NCI-H2196 (cell line): ENCODE measurements around the gene GRAMD4.

Experiments
- DNase-seq: peaks from one replicate; lab custom pipeline; 2025; ENCODE audit not compliant: unreplicated experiment; lab: John Stamatoyannopoulos, UW

GRAMD4 gene

DNA sequence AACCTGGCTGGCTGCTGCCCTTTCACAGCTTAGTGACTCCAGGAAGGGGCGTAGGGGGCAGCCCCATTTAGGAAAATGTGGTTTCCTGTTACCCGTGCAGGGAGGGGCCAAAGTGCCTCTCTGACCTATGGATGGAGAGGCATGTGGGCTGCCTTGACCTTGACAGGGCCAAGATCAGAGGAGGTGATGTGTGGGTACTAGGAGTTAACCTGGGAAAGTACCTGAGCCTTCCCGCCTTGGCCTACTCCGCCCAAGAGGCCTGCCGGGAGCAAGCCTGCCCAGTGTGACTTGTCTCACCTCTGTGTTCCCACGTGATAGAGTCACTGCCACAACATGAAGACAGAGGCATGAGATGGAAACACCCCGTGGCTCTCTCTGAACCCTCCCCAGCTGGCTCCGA is 33.4 kb downstream of the GRAMD4 start:
- DNase-seq, result no peak

DNA sequence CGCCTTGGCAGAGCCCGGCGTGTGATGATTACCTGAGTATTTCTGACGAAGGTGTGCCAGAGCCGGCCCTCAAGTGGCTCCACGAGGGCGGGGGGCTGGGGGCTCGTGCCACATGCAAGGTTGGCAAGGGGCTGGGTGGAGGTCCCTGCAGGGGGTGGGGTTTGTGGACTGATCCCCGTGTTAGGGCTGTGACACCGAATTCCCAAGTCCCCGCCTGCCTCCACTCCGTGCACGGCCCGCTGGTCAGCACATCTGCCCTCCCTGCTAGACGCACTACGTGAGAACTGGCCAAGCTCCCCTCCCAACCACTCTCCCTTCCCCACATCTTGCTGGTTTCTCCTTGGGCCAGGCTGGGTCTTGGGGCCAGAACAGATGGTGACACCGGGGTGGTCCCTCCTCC is 34.2 kb downstream of the GRAMD4 start:
- DNase-seq, result no peak

DNA sequence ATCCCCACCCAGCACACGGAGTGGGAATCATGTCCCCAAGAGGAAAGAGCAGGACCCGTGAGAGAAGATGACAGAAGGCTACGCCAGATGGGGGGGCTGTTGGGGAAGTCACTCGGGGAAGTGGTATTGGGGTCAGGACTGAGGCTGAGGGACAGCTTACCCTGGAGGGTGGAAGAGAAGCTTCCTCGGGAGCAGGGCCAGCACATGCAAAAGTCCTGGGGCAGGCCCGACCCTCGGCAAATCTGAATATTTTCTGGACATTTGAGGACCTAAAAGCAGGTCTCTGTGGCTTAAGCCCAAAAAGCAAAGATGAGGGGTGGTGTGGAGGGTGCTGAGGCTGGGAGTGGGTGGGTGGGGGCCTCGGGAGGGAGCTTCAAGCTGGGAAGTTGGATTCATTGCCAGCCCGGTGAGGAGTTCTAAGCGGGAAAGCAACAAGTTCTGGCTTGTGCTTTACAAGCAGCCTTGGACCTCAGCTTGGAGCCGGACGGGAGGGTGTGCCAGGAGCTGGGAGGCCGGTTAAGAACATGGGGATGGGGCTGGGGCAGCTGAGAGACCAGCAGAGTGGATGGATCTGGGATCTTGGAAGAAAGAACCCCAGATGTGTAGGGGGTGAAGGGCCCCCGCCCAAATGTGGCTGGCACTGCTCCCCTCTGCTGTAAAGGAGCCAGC is 34.9 kb downstream of the GRAMD4 start:
- no peak for DNase-seq

DNA sequence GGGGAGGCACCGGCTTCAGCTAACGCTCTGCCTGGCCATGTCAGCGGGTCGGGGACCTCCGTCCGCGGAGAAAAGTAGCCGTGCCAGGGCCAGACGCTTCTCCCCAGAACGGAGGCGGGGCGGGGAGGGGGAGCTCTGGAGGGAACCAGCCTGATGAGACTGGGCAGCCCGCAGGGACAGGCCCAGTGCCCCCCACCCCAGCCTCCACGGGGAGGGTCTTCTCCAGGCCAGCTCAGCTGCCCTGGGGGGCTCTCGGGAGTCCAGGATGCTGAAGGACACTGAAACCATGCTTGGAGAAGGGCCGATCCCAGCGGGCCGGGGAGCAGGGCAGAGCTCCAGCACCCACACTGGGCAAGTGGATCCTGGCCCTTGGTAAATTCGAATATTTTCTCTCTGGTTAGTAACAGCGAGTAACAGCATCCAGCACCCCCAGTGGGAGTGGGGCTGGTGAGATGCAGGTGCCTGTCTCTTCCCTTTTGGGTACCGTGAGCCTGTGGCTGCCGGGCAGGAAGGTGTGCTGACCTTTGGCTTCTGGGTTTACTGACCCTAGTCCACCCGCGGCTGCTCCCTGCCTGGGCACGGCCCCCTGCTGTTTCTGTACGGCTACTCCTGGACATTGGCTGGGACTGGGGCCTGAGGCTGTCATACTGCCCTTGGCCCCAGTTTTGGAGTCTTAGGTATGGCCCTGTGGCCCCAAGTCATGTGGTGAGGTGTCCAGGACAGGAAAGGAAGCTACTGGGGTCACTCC is 35.8 kb downstream of the GRAMD4 start:
- DNase-seq, result no peak

DNA sequence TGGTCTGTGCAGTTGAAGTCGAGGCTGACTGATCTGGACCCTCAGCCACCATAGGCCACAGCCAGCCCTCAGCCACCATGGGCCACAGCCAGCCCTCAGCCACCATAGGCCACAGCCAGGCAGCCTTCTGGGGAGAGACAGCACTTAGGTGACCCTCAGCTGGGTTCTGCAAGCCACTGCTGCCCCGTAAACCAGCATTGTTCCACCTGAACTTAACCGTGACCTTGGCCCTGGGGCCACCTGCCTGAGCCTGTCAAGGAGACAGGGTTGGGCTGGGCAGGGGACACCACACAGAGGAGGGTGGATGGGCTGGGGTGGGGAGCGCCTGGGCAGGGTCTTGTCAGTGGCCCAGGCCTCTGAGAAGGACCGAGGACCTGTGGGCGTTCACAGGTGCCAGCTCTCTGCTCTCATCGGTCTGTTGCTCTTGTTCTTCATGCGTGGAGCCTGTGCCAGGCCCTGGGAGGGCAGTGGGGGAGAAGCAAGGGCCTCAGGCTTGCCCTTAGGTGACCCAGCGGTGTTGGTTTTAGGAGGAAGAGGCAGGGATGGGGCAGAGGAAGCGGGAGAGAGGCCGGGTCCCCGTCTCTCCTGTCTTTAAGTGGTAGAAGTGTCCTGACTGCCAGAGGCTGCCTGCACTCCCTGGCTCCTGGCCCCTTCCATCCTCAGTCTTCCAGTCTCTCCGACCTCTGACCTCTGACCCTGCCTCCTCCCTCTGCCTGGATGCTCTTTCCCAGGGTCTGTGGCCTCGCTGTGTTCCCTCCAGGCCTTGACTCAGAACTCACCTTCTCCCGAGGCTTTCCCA is 36.9 kb downstream of the GRAMD4 start:
- DNase-seq, result no peak

DNA sequence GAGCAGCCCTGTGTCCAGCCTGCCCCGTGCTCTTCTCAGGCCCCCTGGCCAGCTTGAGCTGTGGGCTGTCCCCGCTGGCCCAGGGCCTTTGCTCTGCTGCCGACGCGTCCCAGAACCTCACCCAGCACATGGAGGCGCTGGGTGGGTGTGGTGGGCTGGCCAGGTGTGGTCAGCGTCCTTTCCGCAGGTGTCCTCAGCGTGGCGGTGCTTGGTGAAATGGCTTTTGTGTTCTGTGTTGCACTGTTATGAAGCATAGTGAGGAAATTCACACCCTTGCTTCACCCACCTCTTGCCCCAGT is 37.4 kb downstream of the GRAMD4 start:
- DNase-seq, result no peak

DNA sequence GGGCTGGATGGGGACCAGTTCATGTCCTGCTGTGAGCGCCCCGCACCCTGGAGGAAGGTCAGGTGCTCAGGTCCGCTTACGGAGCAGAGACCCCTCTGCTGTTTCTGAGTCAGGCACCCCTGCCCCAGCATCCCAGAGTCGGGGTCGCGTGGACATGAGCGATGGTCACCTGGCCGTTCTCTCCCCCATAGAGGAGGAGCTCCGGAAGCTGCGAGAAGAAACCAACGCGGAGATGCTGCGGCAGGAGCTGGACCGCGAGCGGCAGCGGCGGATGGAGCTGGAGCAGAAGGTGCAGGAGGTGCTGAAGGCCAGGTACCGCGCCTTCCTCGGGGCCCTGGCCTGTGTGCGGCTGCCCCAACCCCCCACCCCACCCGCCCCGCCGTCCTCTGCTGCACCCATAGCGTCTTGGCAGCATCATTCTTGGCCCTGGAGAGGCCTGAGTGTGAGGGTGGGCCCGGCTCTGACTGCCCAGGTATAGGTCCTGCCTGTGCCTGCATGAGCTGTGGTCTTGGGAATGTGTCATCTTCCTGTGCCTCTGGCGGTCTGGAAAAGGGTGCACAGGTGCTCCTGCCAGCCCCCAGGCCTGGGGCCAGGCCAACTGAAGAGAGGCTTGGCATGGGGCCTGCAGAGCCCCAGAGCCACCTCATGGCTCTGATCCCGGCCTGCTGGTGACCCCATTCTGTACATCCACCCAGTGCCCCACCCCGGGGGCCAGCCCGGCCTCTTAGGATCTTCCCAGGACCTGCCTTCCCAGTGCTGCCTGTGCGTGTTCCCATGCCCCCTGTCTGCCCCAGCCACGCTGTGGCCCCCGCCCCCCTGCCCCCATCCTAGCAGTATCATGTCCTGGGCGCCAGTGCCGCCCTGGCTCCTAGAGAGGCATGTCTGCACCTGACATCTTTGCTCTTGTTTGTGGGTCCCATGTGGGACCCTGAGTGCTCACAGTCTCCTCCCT is 38.1 kb downstream of the GRAMD4 start:
- DNase-seq, result no peak

DNA sequence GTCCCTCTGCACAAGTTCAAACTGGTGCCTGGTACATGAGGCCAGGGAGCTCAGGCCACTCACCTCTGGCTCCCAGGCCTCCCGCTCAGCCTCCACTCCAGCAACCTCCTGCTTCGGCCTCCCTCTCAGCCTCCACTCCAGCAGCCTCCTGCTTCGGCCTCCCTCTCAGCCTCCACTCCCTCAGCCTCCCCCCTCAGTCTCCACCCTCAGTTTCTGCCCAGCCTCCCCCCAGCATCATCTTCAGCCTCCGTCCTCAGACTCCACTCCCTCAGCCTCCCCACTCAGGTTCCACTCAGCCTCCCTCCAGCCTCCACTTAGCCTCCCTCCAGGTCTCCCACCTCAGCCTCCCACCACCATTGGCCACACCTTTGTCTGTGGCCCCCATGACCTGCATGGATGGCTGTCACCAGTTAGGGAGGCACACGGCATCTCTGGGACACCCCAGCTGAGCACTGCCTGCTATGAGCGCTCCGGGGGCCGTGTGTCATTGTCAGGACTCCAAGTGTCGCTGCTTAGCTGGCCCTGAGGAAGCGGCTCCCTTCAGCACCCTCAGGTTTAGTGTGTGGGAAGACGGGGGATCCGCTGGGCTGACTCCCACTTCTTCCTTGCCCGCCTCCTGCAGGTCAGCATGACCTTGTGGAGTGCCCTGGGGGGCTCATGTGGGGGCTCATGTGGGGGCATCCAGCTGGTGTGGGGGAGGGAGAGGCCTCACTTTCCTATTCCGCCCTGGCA is 39.0 kb downstream of the GRAMD4 start:
- no peak for DNase-seq

DNA sequence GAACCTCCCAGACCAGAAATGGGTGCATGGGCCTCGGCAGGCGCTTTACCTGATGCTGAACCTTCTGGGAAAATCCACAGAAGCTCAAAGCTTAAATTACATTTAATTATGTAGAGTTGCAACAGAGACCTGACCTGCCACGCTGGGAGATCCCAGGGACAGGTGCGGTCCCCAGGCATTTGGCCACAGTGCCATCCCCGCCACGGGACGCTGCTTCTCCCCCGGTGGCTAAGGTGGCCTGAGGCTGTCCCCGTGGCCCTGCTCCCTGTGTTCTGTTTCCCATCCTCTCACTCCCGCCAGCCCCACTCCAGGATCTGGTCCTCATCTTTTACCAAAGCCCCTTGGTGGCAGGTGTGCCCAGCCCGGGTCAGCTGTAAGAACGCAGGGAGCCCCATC is 39.6 kb downstream of the GRAMD4 start:
- DNase-seq, result no peak

DNA sequence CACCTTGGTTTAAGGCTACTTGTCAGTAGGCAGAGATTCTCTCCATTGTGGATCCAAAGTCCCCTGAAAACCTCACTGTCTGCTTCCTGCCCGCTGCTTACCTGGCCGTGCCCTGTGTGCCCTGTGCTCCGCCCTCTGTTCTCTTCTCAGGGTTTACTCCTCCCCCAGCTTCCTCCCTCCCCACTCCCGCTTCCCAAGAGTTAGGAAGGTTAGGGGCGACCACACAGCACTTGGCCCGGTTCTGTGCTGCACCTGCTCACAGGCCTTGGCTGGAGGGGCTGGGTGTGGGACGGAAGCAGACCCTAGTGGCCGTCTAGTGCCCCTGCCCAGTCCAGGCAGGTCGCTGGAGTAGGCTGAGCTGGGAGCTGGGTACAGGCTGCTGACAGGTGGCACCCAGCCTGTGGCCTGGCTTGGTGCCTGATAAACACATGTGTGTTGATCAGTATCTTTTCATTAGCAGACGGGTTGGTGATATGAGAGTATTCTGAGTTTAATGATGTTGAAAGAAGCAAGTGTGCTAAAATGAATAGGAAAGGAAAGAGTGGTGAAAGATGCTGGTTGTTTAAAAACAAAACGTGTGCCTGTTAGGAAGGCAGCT is 40.5 kb downstream of the GRAMD4 start:
- peak; percentile 97 for DNase-seq

DNA sequence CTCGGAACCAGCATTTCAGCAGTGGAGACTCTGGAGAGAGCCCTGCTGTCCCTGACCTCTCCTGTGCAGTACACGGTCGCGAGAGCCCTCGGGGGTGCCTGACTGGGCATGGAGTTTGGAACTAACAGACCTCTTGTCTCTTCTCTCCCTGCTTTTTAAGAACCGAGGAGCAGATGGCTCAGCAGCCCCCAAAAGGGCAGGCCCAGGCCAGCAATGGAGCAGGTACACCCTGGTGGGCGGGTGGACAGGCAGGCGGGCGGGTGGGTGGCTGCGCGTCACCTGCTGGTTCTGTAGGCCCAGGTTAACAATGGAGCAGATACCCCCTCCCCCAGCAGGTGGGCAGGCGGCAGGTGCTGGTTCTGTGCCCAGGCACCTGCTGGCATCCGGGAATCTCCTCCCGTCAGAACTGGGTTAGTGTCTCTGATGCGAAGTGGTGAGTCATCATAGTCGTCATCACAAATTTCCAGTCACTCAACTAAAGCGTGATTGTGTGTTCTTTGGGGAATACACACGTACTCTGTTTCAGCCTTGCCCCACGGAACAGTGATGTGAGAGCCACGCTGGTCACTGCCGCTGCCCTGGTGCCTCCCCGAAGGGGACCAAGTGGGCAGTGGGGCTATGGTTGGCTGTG is 41.1 kb downstream of the GRAMD4 start:
- DNase-seq, result peak; percentile 94

DNA sequence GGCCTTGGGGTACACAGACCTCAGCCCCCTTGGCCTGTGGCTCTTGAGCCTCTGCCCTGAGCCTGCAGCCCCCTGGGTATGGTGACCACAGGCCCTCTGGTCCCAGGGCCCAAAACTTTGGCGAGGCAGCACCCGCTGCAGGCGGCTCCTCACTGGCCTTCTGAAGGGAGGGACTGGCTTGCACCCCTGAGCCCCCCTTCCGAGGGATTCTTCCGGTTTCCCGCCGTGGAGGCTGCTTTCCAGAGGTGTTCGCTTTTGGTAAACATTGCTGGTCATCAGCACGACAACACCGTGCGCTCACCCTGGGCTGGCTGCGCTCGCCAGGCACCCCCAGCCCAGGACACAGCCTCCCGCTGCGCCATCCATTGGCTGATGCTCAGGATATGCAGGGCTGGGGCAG is 42.0 kb downstream of the GRAMD4 start:
- no peak for DNase-seq

DNA sequence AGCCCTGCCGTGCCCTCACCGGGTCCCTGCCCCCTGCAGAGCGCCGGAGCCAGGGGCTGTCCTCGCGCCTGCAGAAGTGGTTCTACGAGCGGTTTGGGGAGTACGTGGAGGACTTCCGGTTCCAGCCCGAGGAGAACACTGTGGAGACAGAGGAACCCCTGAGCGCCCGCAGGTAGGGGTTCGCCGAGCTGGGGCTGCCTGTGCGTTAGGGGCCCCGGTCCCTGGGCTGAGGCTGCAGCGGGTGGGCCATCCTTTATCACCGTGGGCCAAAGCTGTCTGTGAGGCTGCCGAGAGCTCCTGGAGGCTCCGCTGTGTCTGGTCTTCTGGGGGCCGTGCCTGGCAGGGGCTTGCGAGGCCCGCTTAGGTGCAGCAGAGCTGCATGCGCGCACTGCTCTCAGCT is 42.8 kb downstream of the GRAMD4 start:
- DNase-seq, result no peak

DNA sequence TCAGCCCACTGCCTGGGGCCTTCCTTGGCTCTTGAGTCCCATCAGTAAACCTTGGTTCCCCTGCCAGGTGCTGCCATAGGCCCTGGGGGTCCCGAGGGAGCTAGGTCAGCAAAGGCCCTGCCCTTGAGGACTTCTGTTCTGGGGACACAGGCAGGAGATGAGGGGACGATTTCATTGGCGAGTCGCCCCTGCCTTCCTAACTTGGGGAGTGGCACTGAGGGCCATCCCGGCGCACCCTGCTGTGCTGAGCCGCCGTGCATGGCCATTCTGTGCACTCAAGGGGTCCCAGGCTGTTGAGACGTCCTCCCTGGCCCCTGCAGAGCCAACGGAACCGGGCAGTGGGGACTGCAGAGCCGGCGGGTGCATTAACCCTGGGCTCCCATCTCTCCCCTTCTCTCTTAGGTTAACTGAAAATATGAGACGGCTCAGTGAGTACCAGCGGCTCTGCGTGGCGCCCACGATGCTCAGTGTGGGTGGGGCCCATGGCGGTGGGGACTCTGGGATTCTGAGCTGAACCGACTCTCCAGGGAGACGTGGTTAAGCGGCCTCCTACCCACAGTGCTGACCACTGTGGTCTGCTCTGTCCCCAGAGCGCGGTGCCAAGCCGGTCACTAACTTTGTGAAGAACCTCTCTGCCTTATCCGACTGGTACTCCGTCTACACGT is 43.4 kb downstream of the GRAMD4 start:
- DNase-seq, result no peak

DNA sequence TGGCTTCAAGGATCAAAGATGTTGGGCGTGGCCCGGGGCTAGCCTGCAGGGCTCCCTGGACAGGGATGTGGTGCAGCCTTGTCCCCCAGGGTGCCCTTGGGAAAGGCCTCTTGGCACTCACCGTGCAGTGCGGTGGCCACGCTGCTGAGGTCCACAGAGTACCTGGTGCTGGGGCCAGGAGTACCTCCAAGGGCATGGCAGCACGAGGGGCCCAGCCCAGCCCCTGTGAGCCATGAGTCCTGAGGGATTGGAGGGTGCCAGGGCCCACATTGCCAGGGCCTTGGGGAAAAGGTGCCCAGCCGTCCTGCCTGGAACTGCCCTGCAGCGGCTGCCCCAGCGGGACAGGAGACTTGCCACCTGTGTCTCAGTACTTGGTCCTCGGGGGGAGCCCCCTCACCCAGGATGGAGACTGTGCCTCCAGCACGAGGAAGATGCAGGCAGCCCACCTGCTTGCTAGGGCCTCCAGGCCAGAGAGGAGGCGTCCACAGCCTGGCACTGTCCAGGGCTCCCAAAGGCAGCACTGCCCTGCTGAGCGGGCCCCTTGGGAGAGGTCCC is 44.2 kb downstream of the GRAMD4 start:
- DNase-seq, result no peak

DNA sequence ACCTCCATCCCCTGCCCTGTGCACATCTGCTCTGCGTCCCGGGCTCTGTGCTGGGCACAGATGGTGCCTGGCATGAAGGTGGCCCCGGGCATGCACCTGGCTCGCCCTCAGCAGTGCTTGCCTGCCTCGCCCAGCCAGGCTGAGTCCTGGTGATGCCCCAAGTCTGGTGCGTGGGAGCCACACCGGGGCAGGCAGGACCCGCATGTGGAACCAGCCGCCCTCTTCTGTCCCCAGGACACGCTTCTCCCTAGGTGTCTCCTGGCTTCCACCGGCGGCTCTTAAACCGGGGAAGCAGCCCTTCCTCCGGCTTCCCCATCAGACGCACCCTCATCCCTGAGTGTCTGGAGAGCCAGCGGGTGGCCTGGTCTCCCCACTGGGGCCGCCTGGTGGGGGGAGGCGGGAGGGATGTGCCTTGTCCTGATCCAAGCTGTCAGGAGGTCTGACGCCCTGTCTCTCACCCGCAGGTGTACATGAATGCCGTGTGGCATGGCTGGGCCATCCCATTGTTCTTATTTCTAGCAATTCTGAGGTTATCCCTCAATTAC is 45.0 kb downstream of the GRAMD4 start:
- no peak for DNase-seq

DNA sequence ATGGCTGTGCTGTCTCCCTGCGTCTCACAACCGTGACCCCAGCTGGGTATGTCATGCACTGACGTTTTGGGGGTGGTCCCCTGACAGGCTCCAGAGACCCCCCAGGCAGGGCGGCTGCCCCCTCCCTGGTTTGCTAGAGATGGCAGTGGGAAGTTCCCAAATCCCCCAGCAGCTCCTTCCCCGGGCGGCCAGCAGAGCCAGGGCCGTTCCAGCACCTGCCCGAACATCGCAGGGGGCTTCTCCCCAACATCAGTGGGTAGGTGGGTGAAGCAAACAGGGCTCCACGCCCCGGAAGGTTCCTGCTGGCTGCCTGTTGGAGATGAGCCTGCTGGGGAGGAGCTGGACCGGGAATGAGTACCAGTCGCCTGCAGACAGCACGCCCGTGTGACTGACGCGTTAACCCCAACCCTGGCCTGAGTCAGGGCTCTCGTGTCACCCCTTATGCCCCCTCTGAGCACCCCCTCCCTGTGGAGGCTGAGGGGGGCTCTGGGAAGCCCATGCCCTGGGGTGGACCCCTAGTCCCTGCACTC is 45.6 kb downstream of the GRAMD4 start:
- DNase-seq, result no peak

DNA sequence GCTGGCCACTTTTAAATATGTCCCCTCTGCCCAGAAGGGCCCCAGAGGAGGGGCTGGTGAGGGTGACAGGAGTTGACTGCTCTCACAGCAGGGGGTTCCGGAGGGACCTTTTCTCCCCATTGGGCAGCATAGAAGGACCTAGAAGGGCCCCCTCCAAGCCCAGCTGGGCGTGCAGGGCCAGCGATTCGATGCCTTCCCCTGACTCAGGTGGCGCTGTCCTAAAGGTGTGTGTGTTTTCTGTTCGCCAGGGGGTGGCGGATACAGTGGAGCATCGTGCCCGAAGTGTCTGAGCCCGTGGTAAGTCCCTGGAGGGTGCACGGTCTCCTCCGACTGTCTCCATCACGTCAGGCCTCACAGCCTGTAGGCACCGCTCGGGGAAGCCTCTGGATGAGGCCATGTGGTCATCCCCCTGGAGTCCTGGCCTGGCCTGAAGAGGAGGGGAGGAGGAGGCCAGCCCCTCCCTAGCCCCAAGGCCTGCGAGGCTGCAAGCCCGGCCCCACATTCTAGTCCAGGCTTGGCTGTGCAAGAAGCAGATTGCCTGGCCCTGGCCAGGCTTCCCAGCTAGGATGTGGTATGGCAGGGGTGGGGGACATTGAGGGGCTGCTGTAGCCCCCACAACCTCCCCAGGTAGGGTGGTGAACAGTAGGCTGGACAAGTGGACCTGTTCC is 46.5 kb downstream of the GRAMD4 start:
- no peak for DNase-seq
